Breast epithelium (tissue), 4 donors: ENCODE data around the gene CD164L2. TPM values are rescaled to one million over a fixed set of nuclear protein-coding genes. Genes with fewer than 3 reads are reported as not detected.
A peak's percentile ranks its signal among the peaks of the same experiment; 100 is the strongest.

Experiments
- DNase-seq, 2 donors: peaks; one replicate each; pipeline ENCODE4 v3.0.0-alpha.2; 2019; ENCODE audit warnings: low spot score in 2 of 2
- H3K27ac ChIP-seq, 2 donors: fragments of 200-600 bp; sonication (generic) in 1 of 2; one replicate each; pipeline ENCODE4 v1.5.1; 2016 to 2019; ENCODE audit warnings: mild to moderate bottlenecking in 1 of 2
- H3K27me3 ChIP-seq, 2 donors: fragments of 200-600 bp; sonication (generic) in 1 of 2; one replicate each; pipeline versions ENCODE4 v1.5.1 to v1.6.0; 2017 to 2019; ENCODE audit warnings: control low read depth in 1 of 2, mild to moderate bottlenecking in 1 of 2
- H3K36me3 ChIP-seq: fragments of 200-600 bp; one replicate; pipeline ENCODE4 v1.5.1; 2019
- H3K4me1 ChIP-seq, 2 donors: fragments of 200-600 bp; sonication (generic); one replicate each; pipeline ENCODE4 v1.5.1; 2016 to 2019; ENCODE audit warnings: control low read depth in 1 of 2
- H3K4me3 ChIP-seq, 3 donors: fragments of 200-600 bp; sonication (generic); 1 replicate in 2 of 3; 2 replicates in 1 of 3; pipeline ENCODE4 v1.5.1; 2016 to 2019; ENCODE audit warnings: mild to moderate bottlenecking in 3 of 3, moderate library complexity in 2 of 3
- H3K9me3 ChIP-seq, 2 donors: fragments of 200-600 bp; sonication (generic) in 1 of 2; one replicate each; pipeline ENCODE4 v1.5.1; 2016 to 2019; ENCODE audit warnings: control low read depth in 1 of 2
- POLR2A ChIP-seq: fragments of 450-650 bp; IDR thresholded peaks from one replicate; pipeline ENCODE4 v1.6.1; 2016; ENCODE audit warnings: antibody characterized with exemption, mild to moderate bottlenecking, moderate library complexity
- POLR2AphosphoS5 ChIP-seq, 3 donors: sonication (generic); formaldehyde crosslinking; IDR thresholded peaks; one replicate each; pipeline ENCODE4 v1.6.1; 2017; ENCODE audit warnings: antibody characterized with exemption in 3 of 3
- intact Hi-C: fragments of 100-400 bp; cut with DNase I; formaldehyde crosslinking; loops from one replicate; pipeline ENCODE4 v1.15.1; 2023; ENCODE audit warnings: low total_unique reads
- total RNA-seq, 3 donors: library from RNA; depleted of rRNA; stranded (reverse); fragments of >200 nt; gene quantifications; one replicate each; pipeline ENCODE4 v1.1.0, GENCODE V29; 2016
- TF ChIP-seq, protein P1 (sequence below), 3 donors: fragments of 450-650 bp; IDR thresholded peaks; one replicate each; pipeline ENCODE4 v1.5.1; 2016 to 2017; ENCODE audit warnings: antibody characterized with exemption in 3 of 3, mild to moderate bottlenecking in 3 of 3, moderate library complexity in 3 of 3

The CD164L2 gene
- total RNA-seq, 3 donors from 2014 or later, result 0.66 to 5.3 TPM; not detected in 1

DNA sequence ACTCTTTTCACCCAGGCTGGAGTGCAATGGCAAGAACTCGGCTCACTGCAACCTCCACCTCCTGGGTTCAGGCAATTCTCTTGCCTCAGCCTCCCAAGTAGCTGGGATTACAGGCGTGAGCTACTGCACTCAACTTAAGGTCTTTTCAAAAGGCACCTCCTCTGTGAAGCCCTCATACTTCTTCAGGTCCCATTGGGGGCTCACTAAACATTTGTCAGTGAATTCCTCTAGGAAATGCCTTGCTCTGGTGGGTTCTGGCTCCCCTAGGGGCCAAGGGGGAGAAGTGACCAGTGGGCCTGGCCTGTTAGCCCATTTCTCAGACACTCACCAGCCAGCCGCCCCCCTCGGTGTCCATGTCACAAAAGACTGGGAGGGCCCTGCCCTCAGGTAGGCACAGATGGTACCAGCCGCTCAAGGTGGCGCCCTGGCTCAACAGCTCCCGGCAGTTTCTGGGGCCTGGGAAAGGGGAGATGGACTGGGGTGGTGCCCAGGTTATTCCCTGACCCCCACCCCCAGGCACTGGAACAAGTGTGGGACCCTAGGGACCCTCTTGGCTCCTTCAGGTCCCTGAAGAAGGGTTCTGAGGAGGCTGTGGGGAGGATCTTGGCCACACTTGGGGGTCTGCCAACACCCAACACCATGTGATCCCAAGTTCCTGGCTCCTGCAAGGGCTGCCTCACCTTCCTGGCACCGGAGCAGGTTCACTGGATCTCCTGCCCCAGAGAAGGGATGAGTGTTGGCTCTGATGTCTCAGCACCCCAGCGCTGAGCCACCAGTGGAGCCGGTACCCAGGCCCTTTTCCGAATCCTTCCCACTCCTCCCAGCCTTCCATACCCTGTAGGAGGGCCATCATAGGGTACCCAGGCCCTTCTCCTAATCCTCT is 10.1 kb downstream of the CD164L2 start:
- DNase-seq, result no peak
- no peaks in the 10 kb centered on the region for H3K9me3 ChIP-seq
- TF ChIP-seq, protein P1, sequence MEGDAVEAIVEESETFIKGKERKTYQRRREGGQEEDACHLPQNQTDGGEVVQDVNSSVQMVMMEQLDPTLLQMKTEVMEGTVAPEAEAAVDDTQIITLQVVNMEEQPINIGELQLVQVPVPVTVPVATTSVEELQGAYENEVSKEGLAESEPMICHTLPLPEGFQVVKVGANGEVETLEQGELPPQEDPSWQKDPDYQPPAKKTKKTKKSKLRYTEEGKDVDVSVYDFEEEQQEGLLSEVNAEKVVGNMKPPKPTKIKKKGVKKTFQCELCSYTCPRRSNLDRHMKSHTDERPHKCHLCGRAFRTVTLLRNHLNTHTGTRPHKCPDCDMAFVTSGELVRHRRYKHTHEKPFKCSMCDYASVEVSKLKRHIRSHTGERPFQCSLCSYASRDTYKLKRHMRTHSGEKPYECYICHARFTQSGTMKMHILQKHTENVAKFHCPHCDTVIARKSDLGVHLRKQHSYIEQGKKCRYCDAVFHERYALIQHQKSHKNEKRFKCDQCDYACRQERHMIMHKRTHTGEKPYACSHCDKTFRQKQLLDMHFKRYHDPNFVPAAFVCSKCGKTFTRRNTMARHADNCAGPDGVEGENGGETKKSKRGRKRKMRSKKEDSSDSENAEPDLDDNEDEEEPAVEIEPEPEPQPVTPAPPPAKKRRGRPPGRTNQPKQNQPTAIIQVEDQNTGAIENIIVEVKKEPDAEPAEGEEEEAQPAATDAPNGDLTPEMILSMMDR (IDR thresholded peaks at IDR 0.05), result no peak
- no peak for TF ChIP-seq POLR2AphosphoS5 (IDR thresholded peaks at IDR 0.05)
- no peak for TF ChIP-seq POLR2A
- no peak overlapping the region for H3K4me3 ChIP-seq
- H3K27ac ChIP-seq, result peak overlapping the region in 1 of 2 donors; percentile 22
- H3K4me1 ChIP-seq, result peaks cover 0 to 10% of the 10 kb centered on the region in 2 donors
- no peaks in the 10 kb centered on the region for H3K36me3 ChIP-seq
- no peaks in the 10 kb centered on the region for H3K27me3 ChIP-seq
- intact Hi-C loops, result no loop called here

DNA sequence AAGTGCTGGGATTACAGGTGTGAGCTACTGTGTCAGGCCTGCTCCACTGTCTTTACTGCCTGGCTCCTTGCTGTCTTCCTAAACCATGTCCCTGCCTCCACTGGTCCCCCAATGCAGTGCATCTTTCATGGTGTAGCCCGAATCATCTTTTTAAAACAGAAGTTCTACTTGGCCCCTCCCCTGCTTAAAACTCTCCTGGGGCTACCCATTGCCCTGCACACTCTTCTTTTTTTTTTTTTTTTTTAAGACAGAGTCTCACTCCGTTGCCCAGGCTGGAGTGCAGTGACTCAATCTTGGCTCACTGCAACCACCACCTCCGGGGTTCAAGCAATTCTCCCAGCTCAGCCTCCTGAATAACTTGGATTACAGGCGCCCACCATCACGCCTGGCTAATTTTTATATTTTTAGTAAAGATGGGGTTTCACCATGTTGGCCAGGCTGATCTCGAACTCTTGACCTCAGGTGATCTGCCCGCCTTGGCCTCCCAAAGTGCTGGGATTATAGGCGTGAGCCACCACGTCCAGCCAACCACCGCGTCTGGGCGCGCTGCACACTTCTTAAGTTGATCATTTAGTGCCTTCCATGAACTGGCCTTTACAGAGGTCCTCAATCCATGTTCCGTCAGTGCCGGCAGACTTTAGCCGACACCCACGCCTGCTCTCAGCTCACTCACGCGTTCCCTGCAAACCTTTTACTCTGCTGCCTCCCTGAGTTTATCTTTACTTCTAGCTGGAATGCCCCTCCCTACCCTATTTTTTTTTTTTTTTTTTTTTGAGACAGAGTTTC is 10.9 kb downstream of the CD164L2 start:
- Histone ChIP-seq H3K9me3 (no peaks in the 10 kb centered on the region), H3K4me3 (no peak overlapping the region), H3K27me3 (no peaks in the 10 kb centered on the region), H3K4me1 (peaks cover 4 to 19% of the 10 kb centered on the region in 2 donors), H3K36me3 (no peaks in the 10 kb centered on the region), H3K27ac (no peak overlapping the region)
- TF ChIP-seq POLR2AphosphoS5 (IDR thresholded peaks at IDR 0.05) (no peak), POLR2A (no peak)
- TF ChIP-seq, protein P1 (IDR thresholded peaks at IDR 0.05), result no peak
- intact Hi-C loops, result no loop called here
- no peak for DNase-seq

DNA sequence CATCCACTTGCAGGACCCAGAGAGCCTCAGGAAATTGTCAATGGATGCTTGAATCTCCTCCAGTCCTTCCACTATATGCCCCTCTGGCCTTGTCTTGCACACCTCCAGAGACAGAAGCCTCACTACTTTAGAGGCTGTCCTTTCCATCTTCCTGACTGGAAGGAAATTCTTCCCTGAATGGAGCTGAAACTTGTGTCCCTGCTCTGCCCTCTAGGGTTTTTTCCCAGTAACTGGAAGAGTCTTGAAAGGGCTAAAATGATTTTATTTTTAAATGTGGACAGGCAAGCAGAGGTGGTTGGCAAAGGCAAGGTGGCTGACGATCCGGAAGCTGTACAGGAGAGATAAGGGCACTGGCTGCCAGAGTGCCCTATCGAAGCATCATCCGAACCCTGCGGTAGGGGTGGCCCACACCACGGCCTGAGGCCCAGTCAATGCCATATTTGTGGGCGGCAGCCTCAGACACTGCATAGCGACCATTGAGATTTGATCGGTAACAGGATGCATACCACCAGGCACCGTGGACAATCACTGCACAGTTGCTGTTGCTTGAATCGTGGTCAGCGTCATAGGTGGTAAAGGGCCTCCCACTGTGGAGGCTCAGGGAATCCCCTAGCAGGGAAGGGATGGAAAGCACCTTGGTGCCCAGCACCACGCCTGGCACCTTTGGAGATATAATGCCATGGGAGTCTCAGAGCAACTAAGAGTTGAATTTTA is 14.1 kb downstream of the CD164L2 start:
- TF ChIP-seq POLR2AphosphoS5 (IDR thresholded peaks at IDR 0.05) (no peak), POLR2A (no peak)
- TF ChIP-seq, protein P1 (IDR thresholded peaks at IDR 0.05), result no peak
- Histone ChIP-seq H3K27me3 (no peaks in the 10 kb centered on the region), H3K9me3 (no peaks in the 10 kb centered on the region), H3K27ac (peak overlapping the region; percentile 70 to 73), H3K4me1 (peaks cover 5 to 34% of the 10 kb centered on the region in 2 donors), H3K36me3 (no peaks in the 10 kb centered on the region), H3K4me3 (no peak overlapping the region)
- intact Hi-C loops, result loop anchor here (10.0 kb wide), 1 partner anchor 64 kb away; no protein-coding TSS in a partner anchor
- no peak for DNase-seq

DNA sequence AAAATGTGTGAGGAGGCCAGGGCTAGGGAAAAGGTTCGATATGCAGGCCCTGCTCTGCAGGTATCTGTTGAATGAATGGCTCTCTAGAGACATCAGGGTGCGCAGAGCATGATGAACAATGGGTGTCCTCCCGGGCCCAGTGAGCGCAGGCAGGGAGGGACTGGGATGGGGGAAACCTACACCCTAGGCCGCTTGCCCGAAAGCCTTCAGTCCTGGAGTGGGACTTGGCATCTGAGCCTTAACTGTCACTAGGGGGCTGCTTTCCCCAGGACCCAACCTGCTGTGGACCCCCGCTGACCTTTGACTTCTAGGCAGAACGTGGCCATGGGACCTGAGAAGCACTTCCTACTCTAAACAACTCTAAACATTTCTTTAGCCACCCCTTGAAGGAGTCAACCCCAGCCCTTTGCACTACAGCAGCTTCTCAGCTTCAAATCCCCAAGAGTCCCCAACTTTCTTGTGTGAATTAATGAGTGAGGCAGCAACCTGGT is 15.9 kb downstream of the CD164L2 start:
- DNase-seq, result no peak
- Histone ChIP-seq H3K4me3 (peak overlapping the region; percentile 72 to 84 (median 79)), H3K27ac (peak overlapping the region; percentile 97 to 98), H3K36me3 (no peaks in the 10 kb centered on the region), H3K27me3 (no peaks in the 10 kb centered on the region), H3K9me3 (no peaks in the 10 kb centered on the region), H3K4me1 (peaks cover 5 to 34% of the 10 kb centered on the region in 2 donors)
- intact Hi-C loops, result loop anchor here (10.0 kb wide), 1 partner anchor 62 kb away; no protein-coding TSS in a partner anchor
- TF ChIP-seq, protein P1 (IDR thresholded peaks at IDR 0.05), result no peak
- TF ChIP-seq POLR2A (no peak), POLR2AphosphoS5 (IDR thresholded peaks at IDR 0.05) (no peak)
